ENCODE results near the gene GNB1L. TPM values are rescaled to one million over a fixed set of nuclear protein-coding genes. Genes with fewer than 3 reads are reported as not detected.

Gene GNB1L
- total RNA-seq, 2 experiments from 2014 or later = 8.8 to 9.8 TPM

GRCh38 chr22:19772673-19773469 lies 81.8 kb downstream of the GNB1L start:
- Mint-ChIP-seq H3K36me3 (ENCODE audit: low read depth) (no peaks in the 10 kb centered on the region), H3K27me3 (ENCODE audit: low read depth) (peaks cover 50% of the 10 kb centered on the region), H3K27ac (no peak overlapping the region), H3K4me1 (ENCODE audit: low read depth) (peaks cover 5% of the 10 kb centered on the region), H3K4me3 (no peak overlapping the region), H3K9me3 (no peaks in the 10 kb centered on the region)
- intact Hi-C loops (cut with micrococcal nuclease) = no loop called here
- CTCF ChIA-PET = interaction anchor here (0.6 kb wide), 1 partner anchor 143 kb away, joined by 3 read pairs; no protein-coding TSS in a partner anchor
- DNase-seq = no peak

DNA sequence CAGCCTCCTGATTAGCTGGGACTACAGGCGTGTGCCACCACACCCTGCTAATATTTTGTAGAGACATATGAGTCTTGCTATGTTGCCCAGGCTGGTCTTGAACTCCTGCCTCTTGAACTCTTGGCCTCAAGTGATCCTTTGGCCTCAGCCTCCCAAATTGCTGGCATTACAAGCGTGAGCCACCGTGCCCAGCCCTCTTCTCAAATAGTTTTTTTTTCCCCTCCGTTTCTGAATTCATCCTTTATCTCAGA lies 82.3 kb downstream of the GNB1L start:
- peaks cover 8% of the 10 kb centered on the region for H3K4me1 Mint-ChIP-seq (ENCODE audit: low read depth)
- intact Hi-C loops (cut with micrococcal nuclease) = no loop called here
- no peak overlapping the region for H3K4me3 Mint-ChIP-seq
- no peak for DNase-seq
- no peaks in the 10 kb centered on the region for H3K36me3 Mint-ChIP-seq (ENCODE audit: low read depth)
- H3K27me3 Mint-ChIP-seq (ENCODE audit: low read depth) = peaks cover 56% of the 10 kb centered on the region
- no peaks in the 10 kb centered on the region for H3K9me3 Mint-ChIP-seq
- H3K27ac Mint-ChIP-seq = no peak overlapping the region
- CTCF ChIA-PET = no interaction called here

DNA sequence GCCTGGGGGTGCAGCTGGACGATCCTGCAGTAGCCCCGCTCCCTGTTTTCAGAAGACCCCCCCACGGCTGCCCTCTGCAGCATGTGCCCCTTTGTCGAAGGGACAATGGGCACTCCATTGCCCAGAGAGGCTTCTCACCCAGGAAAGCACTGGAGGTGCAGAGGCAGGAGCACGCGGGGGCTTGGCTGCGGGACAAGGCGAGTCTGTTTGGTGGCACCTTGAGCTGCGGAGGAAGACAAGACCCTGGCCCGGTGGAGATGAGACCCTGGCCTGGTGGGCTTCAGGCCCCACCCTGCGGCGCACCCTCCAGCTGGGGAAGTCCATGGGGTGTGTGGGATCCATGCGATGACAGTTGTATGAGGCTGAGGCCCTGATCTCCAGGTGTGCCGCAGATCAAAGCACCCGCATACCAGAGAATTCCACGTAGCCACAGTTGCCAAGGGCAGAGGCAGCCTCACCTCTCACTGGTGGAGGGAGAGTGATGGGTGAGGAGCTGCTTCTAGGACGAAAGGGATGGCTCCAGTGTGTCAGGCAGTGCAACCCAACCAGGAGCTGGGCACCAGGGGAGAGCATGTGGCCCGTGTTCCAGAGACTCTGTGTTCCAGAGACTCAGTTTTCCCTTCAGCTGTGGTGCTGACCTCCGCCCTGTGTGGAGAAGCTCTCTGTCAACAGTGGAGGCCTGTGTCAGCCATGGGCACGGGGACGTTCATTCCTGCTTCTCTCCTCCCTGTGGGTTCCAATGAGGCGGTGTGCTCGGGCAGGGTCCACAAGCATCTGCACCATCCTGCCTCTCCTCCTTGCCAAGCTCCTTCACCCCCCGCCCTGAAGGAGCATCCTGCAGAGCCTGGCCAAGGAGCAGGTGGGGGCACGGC lies 84.1 kb downstream of the GNB1L start:
- no peak overlapping the region for H3K4me3 Mint-ChIP-seq
- no peaks in the 10 kb centered on the region for H3K9me3 Mint-ChIP-seq
- no peak overlapping the region for H3K27ac Mint-ChIP-seq
- CTCF ChIA-PET = interaction anchor here (0.9 to 1.8 kb wide), 2 partner anchors 40 kb away, joined by 4 to 5 read pairs; no protein-coding TSS in a partner anchor
- H3K27me3 Mint-ChIP-seq (ENCODE audit: low read depth) = peaks cover 57% of the 10 kb centered on the region
- no peak for DNase-seq
- no peaks in the 10 kb centered on the region for H3K36me3 Mint-ChIP-seq (ENCODE audit: low read depth)
- peaks cover 5% of the 10 kb centered on the region for H3K4me1 Mint-ChIP-seq (ENCODE audit: low read depth)
- intact Hi-C loops (cut with micrococcal nuclease) = no loop called here

DNA sequence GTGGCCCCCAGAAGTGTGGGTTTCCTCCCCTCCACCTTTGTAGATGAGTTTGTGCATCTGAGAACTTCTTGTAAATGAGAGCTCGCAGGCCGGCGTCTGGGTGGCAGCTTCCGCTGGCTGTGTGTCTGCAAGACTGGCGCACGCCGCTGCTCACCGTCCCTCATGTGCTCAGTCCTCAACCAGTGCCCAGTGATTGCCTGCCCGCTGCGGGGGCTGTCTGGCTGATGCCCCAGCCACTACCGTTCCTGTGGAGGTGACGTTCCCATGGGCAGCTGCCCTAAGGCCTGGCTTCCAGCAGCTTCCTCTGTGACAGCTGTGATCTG lies 85.3 kb downstream of the GNB1L start:
- Mint-ChIP-seq H3K9me3 (no peaks in the 10 kb centered on the region), H3K27me3 (ENCODE audit: low read depth) (peaks cover 65% of the 10 kb centered on the region), H3K27ac (no peak overlapping the region), H3K36me3 (ENCODE audit: low read depth) (no peaks in the 10 kb centered on the region), H3K4me3 (no peak overlapping the region), H3K4me1 (ENCODE audit: low read depth) (peaks cover 10% of the 10 kb centered on the region)
- DNase-seq = no peak
- CTCF ChIA-PET = interaction anchor here (1.8 kb wide), 1 partner anchor 39 kb away, joined by 5 read pairs; no protein-coding TSS in a partner anchor
- intact Hi-C loops (cut with micrococcal nuclease) = no loop called here

- no peaks in the 10 kb centered on the region for H3K9me3 Mint-ChIP-seq
- no peak overlapping the region for H3K27ac Mint-ChIP-seq
- H3K36me3 Mint-ChIP-seq (ENCODE audit: low read depth) = no peaks in the 10 kb centered on the region
- DNase-seq = no peak
- peaks cover 10% of the 10 kb centered on the region for H3K4me1 Mint-ChIP-seq (ENCODE audit: low read depth)
- CTCF ChIA-PET = interaction anchor here (1.9 kb wide), 1 partner anchor 14 kb away, joined by 4 read pairs; no protein-coding TSS in a partner anchor
- no peak overlapping the region for H3K4me3 Mint-ChIP-seq
- intact Hi-C loops (cut with micrococcal nuclease) = loop anchor here (1.0 kb wide), 1 partner anchor 36 kb away; no protein-coding TSS in a partner anchor
- H3K27me3 Mint-ChIP-seq (ENCODE audit: low read depth) = peaks cover 63% of the 10 kb centered on the region
These were observed 87.0 kb downstream of the GNB1L start for GRCh38 chr22:19767427-19768341.

GRCh38 chr22:19766511-19767426 lies 87.9 kb downstream of the GNB1L start:
- intact Hi-C loops (cut with micrococcal nuclease) = loop anchor here (1.0 kb wide), 1 partner anchor 35 kb away; no protein-coding TSS in a partner anchor
- H3K36me3 Mint-ChIP-seq (ENCODE audit: low read depth) = no peaks in the 10 kb centered on the region
- H3K27ac Mint-ChIP-seq = no peak overlapping the region
- no peaks in the 10 kb centered on the region for H3K9me3 Mint-ChIP-seq
- H3K27me3 Mint-ChIP-seq (ENCODE audit: low read depth) = peaks cover 65% of the 10 kb centered on the region
- peaks cover 10% of the 10 kb centered on the region for H3K4me1 Mint-ChIP-seq (ENCODE audit: low read depth)
- DNase-seq = peak; percentile 70
- CTCF ChIA-PET = interaction anchor here (1.9 kb wide), 1 partner anchor 13 kb away, joined by 4 read pairs; no protein-coding TSS in a partner anchor
- no peak overlapping the region for H3K4me3 Mint-ChIP-seq

- no peaks in the 10 kb centered on the region for H3K9me3 Mint-ChIP-seq
- no peak for DNase-seq
- CTCF ChIA-PET = interaction anchor here (1.9 kb wide), 1 partner anchor 12 kb away, joined by 4 read pairs; no protein-coding TSS in a partner anchor
These were observed 88.5 kb downstream of the GNB1L start for GRCh38 chr22:19766240-19766510.

DNA sequence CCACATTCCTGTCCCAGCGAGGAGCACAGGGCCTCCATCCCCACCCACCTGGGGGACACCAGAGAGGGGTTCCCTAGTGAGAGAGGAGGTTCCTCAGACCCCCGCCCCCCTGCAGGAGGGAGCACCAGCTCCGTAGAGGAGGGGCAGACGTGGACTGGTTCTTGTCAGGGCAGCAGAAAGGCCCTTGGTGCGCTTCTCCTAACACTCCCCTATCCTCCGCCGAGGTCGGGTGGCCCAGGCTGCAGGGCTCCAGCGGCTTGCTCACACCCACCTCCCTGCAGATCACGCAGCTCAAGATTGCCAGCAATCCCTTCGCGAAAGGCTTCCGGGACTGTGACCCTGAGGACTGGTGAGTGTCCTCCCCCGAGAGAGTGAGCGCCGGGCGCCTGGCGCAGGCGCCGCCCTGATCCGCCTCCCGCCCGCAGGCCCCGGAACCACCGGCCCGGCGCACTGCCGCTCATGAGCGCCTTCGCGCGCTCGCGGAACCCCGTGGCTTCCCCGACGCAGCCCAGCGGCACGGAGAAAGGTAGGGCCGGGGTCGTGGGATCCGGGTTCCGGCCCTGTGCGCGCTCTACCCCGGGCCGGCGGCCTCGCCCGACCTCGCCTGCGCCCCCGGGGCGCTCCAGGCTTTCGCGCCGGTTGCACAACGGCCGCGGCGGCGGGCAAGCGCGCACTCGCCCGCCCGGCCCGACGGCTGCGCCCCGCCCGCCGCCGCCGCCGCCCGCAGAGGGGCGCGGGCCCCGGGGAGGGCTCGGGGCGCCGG lies 89.0 kb downstream of the GNB1L start:
- no peak overlapping the region for H3K27ac Mint-ChIP-seq
- peaks cover 64% of the 10 kb centered on the region for H3K27me3 Mint-ChIP-seq (ENCODE audit: low read depth)
- intact Hi-C loops (cut with micrococcal nuclease) = no loop called here
- no peak for DNase-seq
- peaks cover 12% of the 10 kb centered on the region for H3K4me1 Mint-ChIP-seq (ENCODE audit: low read depth)
- H3K36me3 Mint-ChIP-seq (ENCODE audit: low read depth) = no peaks in the 10 kb centered on the region
- CTCF ChIA-PET = interaction anchor here (1.3 to 1.9 kb wide), 2 partner anchors 12 to 35 kb away, joined by 4 to 5 read pairs; no protein-coding TSS in a partner anchor
- peak overlapping the region; percentile 52 for H3K4me3 Mint-ChIP-seq
- no peaks in the 10 kb centered on the region for H3K9me3 Mint-ChIP-seq

More at GRCh38 chr22:19766240-19766510, 88.5 kb downstream of the GNB1L start:
- H3K4me1 Mint-ChIP-seq (ENCODE audit: low read depth) = peaks cover 12% of the 10 kb centered on the region
- H3K36me3 Mint-ChIP-seq (ENCODE audit: low read depth) = no peaks in the 10 kb centered on the region
- no peak overlapping the region for H3K4me3 Mint-ChIP-seq
- intact Hi-C loops (cut with micrococcal nuclease) = no loop called here
- peaks cover 68% of the 10 kb centered on the region for H3K27me3 Mint-ChIP-seq (ENCODE audit: low read depth)
- no peak overlapping the region for H3K27ac Mint-ChIP-seq

- Mint-ChIP-seq H3K4me1 (ENCODE audit: low read depth) (peaks cover 17% of the 10 kb centered on the region), H3K4me3 (no peak overlapping the region), H3K9me3 (no peaks in the 10 kb centered on the region), H3K27ac (no peak overlapping the region), H3K36me3 (ENCODE audit: low read depth) (no peaks in the 10 kb centered on the region), H3K27me3 (ENCODE audit: low read depth) (peaks cover 61% of the 10 kb centered on the region)
- intact Hi-C loops (cut with micrococcal nuclease) = no loop called here
- CTCF ChIA-PET = interaction anchor here (0.7 to 1.3 kb wide), 2 partner anchors 35 to 47 kb away, joined by 3 to 5 read pairs; no protein-coding TSS in a partner anchor
- no peak for DNase-seq
These were observed 89.8 kb downstream of the GNB1L start for GRCh38 chr22:19764636-19765476.

DNA sequence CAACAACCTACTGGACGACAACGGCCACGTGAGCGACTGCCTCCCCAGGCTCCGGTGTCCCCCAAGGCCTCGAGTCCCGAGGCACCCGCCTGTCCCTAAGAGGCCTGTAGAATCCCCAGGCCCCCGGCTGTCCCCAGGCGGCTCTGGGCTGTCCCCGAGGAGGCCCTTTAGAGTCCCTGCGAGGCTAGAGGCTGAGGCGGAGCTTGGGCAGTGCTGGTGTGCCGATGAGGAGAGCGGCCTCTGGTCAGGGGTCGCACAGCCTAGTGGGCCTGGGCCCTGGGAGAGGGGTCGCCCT lies 90.4 kb downstream of the GNB1L start:
- Mint-ChIP-seq H3K36me3 (ENCODE audit: low read depth) (no peaks in the 10 kb centered on the region), H3K4me1 (ENCODE audit: low read depth) (peaks cover 22% of the 10 kb centered on the region), H3K27me3 (ENCODE audit: low read depth) (peaks cover 61% of the 10 kb centered on the region), H3K4me3 (no peak overlapping the region), H3K9me3 (no peaks in the 10 kb centered on the region), H3K27ac (no peak overlapping the region)
- intact Hi-C loops (cut with micrococcal nuclease) = no loop called here
- no peak for DNase-seq
- CTCF ChIA-PET = interaction anchor here (0.7 to 1.3 kb wide), 2 partner anchors 34 to 47 kb away, joined by 3 to 5 read pairs; no protein-coding TSS in a partner anchor
